Measurements from ENCODE around the gene TMEM176A.
"Not testable (repeated sequence)": the region's sequence is repeated elsewhere in the genome, so short reads cannot be mapped to it uniquely, and the experiment has no call there.

The TMEM176A gene

DNA sequence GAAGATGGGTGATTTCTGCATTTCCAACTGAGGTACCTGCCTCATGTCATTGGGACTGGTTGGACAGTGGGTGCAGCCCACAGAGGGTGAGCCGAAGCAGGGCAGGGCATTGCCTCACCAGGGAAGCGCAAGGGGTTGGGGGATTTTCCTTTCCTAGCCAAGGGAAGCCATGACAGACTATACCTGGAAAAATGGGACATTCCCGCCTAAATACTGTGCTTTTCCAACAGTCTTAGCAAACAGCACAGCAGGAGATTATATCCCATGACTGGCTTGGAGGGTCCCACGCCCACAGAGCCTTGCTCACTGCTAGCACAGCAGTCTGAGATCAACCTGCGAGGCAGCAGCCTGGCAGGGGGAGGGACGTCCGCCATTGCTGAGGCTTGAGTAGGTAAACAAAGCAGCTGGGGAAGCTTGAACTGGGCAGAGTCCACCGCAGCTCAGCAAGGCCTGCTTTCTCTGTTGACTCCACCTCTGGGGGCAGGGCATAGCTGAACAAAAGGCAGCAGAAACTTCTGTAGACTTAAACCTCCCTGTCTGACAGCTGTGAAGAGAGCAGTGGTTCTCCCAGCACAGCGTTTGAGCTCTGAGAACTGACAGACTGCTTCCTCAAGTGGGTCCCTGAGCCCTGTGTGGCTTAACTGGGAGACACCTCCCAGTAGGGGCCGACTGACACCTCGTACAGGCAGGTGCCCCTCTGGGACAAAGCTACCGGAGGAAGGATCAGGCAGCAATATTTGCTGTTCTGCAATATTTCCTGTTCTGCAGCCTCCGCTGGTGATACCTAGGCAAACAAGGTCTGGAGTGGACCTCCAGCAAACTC, 7.3 kb downstream of the TMEM176A start:
- intact Hi-C loops (cut with DNase I): not testable (repeated sequence)
- peak in 1 of 10 donors; percentile 74 for DNase-seq

DNA sequence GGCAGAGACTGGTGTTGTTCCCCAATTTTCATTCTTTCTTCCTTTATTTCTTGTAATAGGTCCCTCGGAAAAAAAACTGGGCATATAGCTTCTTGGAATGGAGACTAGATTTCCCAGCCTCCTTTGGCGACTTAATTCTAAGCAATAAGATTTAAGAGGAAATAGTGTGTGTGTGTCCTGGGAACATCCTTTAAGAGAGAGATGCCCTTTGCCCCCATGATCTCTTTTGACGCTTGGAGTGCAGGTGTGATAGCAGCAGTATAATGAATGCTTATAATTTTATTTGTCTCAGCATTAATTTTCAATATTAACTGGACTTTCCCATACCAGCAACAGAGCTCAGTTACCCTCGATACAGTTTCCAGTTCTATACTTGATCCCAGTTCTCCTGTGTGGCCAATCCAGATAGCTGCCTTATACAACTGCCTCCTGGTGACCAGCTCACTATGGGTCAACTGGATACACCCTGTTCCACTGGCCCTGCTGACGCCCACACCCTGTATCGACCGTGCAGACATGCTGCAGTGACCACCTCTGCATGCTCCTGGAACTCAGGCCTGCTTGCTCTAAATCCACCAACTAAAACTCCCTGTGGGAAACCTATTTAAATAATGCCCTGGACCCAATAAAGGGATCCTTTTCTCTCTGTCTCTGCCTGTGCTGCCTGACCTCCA, 13.9 kb downstream of the TMEM176A start:
- DNase-seq: no peak
- intact Hi-C loops (cut with DNase I): no loop called here

DNA sequence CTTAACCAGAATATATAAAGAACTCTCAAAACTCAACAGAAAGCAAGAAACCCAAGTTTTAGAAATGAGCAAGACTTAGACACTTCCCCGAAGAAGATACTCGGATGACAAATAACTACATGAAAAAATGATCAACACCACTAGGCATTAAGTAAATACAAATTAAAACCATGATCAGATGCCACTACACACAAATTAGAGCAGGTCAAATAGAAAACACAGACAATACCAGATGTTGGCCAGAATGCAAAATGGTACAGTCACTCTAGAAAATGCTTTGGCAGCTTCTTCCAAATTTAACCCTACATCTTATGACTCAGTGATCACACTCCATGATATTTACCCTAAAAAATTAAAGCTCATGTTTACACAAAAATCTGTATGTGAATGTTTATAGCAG, 18.4 kb downstream of the TMEM176A start:
- DNase-seq: no peak
- intact Hi-C loops (cut with DNase I): no loop called here

DNA sequence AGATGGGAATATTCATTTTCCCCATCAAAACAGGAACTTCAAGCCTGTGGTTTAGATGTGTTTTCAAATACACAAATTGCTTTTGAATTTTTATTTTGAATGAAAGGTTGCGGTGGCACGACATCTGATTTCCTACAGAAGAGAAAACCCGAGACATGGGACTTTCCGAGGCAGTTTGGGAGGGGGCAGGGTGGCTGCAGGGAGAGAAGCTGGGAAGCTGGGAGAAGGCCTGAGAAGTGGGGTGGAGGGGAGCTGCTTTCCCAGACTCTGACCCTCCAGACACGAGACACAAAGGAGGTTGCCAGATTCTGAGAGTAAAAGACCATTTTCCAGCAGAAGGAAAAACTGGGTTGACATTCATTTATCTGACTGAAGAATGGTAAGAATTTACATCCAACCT, 19.6 kb downstream of the TMEM176A start:
- intact Hi-C loops (cut with DNase I): no loop called here
- no peak for DNase-seq

DNA sequence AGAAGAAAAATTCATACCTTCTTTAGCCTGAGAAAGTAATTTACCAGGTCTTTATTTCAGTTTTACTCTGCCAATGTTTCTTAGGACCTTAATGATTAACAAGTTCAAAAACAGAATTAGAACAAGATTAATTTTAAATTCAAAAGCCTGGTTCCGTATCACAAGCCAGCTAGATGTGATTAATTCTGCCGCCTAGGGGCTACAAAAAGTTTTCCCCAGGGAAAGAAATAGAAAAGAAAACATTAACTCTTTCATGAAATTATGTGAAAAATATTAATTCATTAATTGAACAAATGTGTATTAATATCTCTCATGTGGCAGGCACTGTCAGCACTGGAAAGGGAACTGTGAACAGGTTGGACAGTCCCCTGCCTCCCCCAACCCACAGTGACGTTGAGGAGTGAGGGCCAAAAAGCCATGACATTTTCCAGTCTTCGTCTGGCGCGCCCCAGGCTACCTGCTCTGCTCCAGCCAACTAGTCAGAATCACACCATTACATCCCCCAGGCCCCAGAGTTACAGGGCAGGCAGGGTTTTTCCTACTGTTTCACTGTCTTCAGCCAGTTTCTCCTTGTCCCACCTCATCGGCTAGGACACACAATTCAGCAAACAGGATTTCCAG, 20.1 kb downstream of the TMEM176A start:
- intact Hi-C loops (cut with DNase I): no loop called here

DNA sequence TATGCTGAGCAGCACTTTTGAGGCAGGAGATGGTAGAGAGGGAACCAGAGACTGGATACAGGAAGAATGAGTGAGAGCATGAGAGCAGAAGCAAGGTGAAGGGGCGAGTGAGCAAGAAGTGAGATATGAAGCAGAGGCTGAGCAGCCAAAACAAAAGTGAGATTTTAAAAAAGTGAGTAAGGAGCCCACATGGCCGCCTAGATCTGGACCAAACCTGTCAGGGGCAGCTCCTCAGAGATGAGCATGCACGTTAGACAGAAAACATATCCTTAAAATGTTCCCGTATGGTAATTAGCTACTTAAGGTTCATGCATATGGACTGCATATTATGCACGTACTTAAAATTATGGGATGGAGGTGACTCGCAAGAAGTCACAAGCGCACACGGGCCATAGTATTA, 22.5 kb downstream of the TMEM176A start:
- no peak for DNase-seq
- intact Hi-C loops (cut with DNase I): no loop called here

More for the DNA sequence above, 20.1 kb downstream of the TMEM176A start:
- DNase-seq: no peak

DNA sequence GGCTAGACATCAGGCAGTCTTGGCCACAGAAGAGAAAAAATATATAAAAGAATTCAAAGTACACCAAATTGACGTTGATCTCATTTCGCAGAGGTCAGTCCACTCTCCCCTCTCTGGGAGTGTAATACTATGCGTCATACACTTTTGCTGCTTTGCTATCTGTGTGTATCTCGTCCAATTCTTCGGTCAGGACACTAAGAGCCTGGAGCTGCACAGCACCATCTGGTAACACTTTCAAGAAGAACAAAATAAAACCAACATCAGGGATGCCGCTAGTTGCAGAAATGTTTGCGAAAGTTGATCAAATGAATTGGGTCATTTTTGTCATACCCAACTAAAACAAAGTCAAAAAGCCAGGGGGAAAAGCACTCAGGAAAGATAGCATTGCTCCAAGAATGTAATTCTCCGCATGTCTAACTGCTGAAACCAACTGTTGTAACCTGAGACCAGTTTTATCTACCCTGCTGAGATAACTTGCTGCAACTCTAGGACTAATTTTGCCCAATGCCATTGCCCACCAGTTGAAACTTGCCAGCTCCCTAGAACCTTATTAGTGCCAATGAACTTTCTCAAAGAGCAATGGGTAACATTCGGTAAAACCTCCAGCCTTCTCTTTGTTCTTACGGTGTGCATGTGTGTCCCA, 23.0 kb downstream of the TMEM176A start:
- no peak for DNase-seq
- intact Hi-C loops (cut with DNase I): no loop called here

DNA sequence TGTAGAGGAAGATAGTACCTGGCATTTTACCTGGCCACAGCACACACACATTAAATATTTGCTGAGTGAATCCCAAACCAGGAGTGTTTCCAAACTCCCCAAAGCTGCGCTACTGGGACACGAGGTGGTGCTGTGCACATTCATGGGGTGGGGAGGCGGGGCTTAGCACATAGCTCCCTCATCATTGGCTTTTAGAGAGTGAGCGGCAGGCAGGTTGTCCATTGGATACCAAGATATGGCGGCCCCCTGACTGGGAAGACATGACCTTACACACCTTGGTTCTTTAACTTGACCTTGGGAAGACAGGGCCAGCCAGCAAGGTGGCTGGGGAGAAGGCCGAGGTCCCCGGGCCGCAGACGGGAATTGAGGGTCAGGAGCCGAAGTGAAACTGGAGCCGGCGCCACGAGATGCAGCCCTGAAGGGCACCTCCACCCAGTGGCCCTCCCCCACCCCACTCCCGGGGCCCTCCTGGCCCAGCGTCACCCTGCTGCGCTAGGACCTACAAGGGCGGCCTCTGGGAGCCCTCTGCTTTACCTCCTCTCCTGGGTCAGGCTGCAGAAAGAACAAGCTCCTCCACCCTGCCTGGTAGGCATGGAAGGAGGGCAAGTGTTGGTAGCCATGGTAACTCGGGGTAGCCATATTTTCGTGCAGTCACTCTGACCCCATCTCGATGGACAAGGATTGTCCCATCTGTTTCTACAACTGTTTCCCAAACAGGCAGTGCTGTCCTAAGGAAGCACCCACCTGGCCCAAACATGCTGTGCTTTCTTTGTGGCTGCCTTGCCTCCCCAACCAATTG, 24.0 kb downstream of the TMEM176A start:
- intact Hi-C loops (cut with DNase I): no loop called here
- no peak for DNase-seq

DNA sequence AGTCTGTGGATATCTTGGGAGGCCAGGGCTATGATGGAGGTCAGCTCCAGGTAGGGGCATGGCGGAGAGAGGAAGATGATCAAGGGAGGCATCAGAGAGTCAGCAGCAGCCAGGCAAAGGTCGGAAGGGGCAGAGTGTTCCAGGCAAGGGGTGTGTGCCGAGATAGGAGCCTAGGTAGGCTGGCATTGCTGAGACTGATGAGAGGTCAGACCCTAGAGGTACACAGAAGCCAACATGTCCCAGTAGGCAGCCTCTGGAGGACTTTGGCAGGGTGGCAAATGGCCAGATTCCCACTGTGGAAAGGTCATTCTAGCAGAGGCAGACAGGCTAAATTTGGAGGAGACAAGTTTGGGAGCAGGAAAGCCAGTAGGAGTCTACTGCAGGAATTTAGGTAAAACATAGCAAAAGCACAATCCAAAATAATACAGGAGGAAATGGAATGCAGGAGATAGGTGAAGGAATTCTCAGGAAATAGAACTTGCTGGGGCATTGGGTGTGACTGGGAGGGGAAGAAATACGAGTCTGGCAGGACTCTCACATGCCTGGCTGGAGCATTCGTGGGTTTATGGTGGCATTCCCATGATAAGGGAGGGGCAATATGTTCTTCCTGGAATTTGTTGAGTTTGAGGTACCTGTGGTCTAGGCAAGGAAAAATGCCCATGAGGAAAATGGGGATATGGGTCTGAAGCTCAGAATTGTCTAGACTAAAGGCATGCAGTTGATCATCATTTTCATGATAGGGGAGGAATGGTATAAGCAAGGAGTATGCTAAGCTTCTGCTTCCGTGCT, 25.7 kb downstream of the TMEM176A start:
- no peak for DNase-seq

DNA sequence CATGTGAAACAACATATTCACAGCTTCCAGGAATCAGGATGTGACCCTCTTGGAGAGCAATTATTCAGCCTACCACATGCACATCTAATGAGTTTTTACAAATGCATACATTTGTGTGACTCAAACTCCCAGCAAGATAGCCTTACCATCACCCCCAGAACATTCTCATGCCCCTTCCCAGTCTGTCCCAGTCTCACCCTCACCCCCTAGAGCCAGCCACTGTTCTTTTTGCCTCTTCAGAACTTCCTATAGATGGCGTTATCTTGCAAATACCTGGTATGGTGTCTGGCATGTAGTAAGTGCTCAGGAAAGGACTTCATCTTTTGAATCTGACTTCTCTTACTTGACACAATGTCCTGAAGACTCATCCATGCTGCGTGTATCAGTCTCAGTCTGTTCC, 27.8 kb downstream of the TMEM176A start:
- intact Hi-C loops (cut with DNase I): no loop called here
- no peak for DNase-seq

More for the DNA sequence above, 25.7 kb downstream of the TMEM176A start:
- intact Hi-C loops (cut with DNase I): no loop called here

DNA sequence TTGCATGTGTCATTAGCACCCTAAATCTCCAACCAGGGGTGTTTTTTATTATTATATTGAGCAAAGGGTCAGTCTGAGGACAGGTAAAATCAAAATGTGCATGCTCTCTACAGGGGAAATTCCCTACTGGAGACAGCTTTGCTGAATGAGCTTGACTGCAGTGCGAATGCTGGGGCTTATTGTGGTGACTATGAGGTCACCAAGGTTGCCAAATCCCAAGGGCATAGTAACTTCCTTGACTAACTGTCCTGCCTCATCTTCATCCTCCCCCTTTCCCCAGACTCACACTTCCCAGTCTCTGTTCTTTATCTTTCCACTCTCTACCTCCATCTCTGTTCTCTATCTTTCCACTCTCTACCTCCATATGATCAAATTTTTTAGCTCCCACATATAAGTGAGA, 28.9 kb downstream of the TMEM176A start:
- intact Hi-C loops (cut with DNase I): no loop called here
- no peak for DNase-seq

DNA sequence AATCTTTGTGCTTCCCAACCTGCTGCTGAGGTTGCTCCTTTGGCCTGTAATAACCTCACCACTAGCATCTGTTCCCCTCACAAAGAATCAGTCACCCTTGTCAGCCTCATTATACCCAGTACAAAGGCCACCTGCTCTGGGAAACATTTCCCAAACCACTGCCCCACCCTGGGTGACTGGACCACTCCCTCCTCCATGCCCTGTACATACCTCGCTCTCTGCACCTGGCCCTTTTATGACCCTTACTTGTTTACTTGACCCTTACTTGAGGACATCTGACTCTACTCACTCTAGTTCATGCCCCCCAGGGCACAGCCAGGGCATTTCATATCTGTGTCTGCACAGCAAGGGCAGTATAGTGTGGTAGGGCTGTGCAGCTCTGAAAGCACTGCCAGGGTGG, 30.4 kb downstream of the TMEM176A start:
- intact Hi-C loops (cut with DNase I): no loop called here
- DNase-seq: no peak

DNA sequence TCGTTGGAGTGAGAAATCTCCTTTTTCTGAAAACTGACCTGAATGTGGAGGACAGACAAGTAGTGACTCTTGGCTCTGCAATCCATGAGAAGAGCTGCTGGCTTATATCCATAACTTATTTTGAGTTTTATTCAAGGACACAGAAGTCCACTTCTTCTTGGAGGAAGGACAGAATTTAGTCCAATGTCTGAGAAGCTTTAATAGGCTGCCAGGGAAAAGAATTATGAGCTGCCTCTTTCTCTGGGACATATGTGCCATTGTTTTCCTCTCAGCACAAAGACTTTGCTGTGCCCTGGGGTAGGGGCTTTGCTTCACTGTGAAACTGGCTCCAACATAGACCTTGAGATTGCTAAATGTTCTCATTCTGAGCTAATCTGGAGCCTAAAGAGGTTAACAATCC, 31.3 kb downstream of the TMEM176A start:
- intact Hi-C loops (cut with DNase I): no loop called here
- no peak for DNase-seq

DNA sequence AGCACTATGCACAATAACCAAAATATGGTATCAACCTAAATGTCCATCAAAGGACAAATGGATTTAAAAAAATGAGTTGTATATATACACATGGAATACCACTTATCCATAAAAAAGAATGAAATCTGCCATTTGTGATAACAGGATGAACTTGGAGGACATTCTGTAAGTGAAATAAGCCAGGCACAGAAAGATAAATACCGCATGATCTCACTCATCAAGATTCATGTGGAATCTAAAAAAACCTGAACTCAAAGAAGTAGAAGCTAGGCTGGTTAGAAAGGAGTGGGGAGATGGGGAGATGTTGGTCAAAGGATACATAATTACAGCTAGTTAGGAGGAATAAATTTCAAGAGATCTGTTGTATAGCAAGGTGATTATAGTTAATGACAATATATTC, 34.5 kb downstream of the TMEM176A start:
- intact Hi-C loops (cut with DNase I): no loop called here
- DNase-seq: no peak

DNA sequence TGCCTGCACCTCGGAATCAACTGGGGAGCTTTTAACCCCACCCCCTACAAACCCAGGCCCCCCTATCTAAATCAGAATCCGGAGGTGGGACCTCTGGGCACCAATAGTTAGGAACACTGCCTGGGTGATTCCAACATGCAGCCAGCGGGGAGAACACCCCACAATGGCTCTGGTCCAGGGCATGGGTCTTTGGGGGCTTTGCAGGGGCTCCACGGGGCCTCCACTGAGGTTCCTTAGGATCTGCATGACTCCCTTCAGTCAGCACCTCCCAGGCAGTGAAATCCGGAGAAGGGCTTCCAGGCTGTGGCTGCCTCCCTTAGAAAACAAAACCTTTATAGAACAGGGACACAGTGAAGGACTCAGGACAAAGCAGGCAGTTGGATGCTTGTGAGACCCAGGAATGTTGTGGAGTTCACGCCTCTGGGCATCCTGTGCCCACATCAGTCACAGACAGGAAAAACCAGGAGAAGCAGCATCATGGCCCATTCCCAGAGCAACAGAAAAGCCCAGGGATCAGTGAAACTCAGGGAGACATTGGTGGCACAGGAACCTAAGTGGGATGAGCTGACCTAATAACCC, 35.2 kb downstream of the TMEM176A start:
- intact Hi-C loops (cut with DNase I): no loop called here
- no peak for DNase-seq

DNA sequence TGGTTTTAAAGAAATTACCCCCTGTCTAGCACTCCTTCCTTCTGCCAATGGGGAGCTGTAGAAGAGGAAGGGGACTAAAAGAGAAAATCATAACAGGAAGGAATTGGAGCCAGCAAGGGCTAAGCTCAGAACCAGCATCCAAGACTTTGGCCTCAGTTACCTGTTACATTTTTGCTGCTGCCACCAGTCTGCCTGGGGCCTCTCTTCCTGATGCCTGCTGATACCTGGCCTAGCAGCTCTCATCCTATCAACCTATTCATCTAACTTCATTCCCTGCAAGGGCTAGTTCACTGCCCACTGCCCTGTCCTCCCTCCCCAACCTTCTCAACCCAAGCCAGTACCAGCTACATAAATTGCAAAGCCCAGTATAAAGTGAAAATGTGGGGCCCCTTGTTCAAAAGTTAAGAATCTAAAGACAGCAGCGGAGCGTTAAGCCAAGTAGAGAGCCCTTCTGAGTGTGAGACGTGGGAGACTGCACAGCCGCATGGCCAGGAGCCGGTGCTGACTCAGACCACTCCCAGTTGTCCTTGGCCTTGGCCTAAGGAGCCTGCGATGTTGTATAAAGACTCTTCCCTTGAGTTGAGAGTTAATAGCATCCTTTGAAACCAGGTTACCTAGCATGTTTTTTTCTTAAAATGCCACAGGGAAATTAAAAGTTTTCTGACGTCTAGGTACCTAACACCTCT, 38.5 kb downstream of the TMEM176A start:
- intact Hi-C loops (cut with DNase I): no loop called here

DNA sequence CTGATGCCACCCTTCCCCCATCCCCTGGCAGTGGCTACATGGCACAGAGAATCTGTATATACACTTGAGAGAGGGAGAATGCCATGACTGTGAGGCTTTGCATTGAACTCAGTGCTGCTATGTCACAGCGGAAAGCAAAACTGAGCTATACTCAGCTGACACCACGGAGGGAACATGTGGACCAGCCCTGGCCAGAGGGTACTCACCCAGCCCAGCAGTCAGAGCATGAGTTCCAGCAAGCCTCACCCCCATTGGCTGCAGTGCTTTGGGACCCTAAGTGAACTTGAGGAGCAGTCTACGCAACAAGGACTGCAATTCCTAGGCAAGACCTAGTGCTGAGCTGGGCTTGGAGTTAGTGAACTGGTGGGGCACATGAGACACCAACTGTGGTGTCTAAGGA, 41.4 kb downstream of the TMEM176A start:
- intact Hi-C loops (cut with DNase I): no loop called here
- no peak for DNase-seq

More for the DNA sequence above, 38.5 kb downstream of the TMEM176A start:
- no peak for DNase-seq

DNA sequence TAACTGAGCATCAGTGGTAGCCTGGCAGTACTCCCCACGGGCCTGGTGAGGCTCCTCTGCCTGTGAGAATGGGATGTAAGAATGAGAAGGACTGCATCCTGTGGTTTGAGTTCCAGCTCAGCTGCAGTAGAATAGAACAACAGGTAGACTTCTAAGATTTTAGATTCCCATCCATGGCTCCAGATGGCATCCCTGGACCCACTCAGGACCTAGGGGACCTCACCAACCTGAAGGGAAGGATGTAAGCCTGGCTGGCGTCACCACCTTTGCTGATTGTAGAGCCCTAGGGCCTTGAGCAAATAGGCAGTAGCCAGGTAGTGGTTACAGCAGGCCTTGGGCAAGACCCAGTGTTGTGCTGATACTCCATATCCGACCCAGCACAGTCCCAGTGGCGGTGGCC, 42.1 kb downstream of the TMEM176A start:
- DNase-seq: no peak
- intact Hi-C loops (cut with DNase I): no loop called here

DNA sequence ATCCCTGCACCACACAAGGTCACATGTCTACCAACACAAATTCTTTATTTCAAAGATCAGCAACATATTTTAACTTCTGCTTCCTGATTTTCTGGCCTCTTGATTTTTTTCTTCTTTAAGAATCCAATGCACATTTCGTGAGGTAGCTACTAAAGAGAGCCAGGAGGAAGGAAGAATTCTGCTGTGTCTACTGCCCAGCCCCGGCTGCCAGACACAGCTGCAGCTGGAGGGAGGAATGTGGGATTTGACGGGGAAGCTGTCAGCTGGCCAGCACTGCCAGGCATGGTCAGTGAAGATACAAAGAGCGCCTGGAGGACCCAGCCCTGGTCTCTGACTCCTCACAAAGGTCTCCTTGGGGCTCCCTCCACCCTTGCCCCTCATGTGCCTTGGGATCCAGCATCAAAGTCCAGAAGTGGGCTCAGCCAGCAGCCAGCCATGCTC, 44.9 kb downstream of the TMEM176A start:
- DNase-seq: peak in 4 of 10 donors; percentile 20 to 89 (median 36)
- intact Hi-C loops (cut with DNase I): no loop called here

Data from posterior cingulate gyrus (tissue), 11 donors.